ENCODE measurements around the gene ERN2. TPM values are rescaled to one million over a fixed set of nuclear protein-coding genes. Genes with fewer than 3 reads are reported as not detected.

The ERN2 gene
- total RNA-seq, 1 experiment from 2014 or later = 2.1 TPM

DNA sequence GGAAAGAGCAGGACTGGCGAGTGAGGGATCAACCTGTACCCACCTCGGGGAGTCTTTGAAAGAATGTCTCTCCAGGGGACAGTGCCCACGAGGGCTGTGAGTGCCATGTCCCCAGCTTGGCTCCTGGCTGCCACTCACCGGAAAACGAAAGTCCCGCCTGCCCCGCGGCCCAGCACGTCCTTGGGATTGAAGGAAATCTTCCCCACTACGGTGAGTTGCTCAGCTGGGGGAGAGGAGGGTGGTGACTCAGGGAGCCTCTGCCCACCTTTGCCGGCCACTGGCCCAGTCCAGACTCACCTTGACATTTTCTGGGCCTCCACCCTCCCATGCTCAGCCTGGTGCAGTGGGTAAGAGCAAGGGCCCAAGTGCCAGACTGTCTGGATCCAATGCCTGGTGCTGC lies 17.3 kb downstream of the ERN2 start:
- H2BK12ac ChIP-seq (ENCODE audit: insufficient read length, low read depth, low read length) = no peak overlapping the region
- no peak overlapping the region for H3K23ac ChIP-seq (ENCODE audit: insufficient read length, low read depth, low read length)
- H4K20me1 ChIP-seq (ENCODE audit: control insufficient read depth, insufficient read depth, insufficient read length) = no peaks in the 10 kb centered on the region
- H4K5ac ChIP-seq (ENCODE audit: insufficient read length, low read depth, low read length) = no peak overlapping the region
- H2BK15ac ChIP-seq (ENCODE audit: low read depth, low read length) = no peak overlapping the region
- H3K79me2 ChIP-seq (ENCODE audit: insufficient read depth, low read length) = no peaks in the 10 kb centered on the region
- Mint-ChIP-seq H3K4me3 (peak overlapping the region in 1 of 2 experiments; percentile 73; a peak in 2 of 5 replicates), H3K4me1 (peaks cover 21 to 22% of the 10 kb centered on the region in 2 experiments), H3K36me3 (ENCODE audit: insufficient read depth in 1 of 3, low read depth in 3 of 3) (peaks cover 0 to 18% (median 8%) of the 10 kb centered on the region in 3 experiments; a peak in 5 of 7 replicates), H3K27ac (no peak overlapping the region), H3K9me3 (no peaks in the 10 kb centered on the region), H3K27me3 (ENCODE audit: low read depth) (no peaks in the 10 kb centered on the region)
- H3K79me1 ChIP-seq (ENCODE audit: insufficient read depth, low read depth, low read length, poor library complexity, severe bottlenecking) = no peaks in the 10 kb centered on the region
- H3K14ac ChIP-seq (ENCODE audit: insufficient read depth, low read length) = no peak overlapping the region
- H2BK20ac ChIP-seq (ENCODE audit: low read depth, low read length, poor library complexity, severe bottlenecking) = no peak overlapping the region
- H3K4ac ChIP-seq (ENCODE audit: low read depth, low read length) = no peak overlapping the region
- no peak overlapping the region for H2AK5ac ChIP-seq (ENCODE audit: insufficient read length, low read length)
- no peak overlapping the region for H2AFZ ChIP-seq (ENCODE audit: low read length)
- no peak overlapping the region for H3K4me2 ChIP-seq (ENCODE audit: insufficient read depth, insufficient read length, low read length)
- no peak overlapping the region for H2BK5ac ChIP-seq (ENCODE audit: insufficient read length, low read length)
- TF ChIP-seq, protein P1, sequence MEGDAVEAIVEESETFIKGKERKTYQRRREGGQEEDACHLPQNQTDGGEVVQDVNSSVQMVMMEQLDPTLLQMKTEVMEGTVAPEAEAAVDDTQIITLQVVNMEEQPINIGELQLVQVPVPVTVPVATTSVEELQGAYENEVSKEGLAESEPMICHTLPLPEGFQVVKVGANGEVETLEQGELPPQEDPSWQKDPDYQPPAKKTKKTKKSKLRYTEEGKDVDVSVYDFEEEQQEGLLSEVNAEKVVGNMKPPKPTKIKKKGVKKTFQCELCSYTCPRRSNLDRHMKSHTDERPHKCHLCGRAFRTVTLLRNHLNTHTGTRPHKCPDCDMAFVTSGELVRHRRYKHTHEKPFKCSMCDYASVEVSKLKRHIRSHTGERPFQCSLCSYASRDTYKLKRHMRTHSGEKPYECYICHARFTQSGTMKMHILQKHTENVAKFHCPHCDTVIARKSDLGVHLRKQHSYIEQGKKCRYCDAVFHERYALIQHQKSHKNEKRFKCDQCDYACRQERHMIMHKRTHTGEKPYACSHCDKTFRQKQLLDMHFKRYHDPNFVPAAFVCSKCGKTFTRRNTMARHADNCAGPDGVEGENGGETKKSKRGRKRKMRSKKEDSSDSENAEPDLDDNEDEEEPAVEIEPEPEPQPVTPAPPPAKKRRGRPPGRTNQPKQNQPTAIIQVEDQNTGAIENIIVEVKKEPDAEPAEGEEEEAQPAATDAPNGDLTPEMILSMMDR (conservative IDR thresholded peaks at IDR 0.05) = no peak
- H4K91ac ChIP-seq (ENCODE audit: insufficient read length, low read depth, low read length) = no peak overlapping the region
- H3K23me2 ChIP-seq (ENCODE audit: insufficient read length, low read depth, low read length, poor library complexity, severe bottlenecking) = peaks cover 6% of the 10 kb centered on the region
- no peak for DNase-seq
- no peak overlapping the region for H3K9ac ChIP-seq (ENCODE audit: extremely low read depth, insufficient read length, low read length)
- H3K9me3 ChIP-seq (ENCODE audit: control insufficient read depth, low read depth, low read length) = no peaks in the 10 kb centered on the region
- H3K56ac ChIP-seq (ENCODE audit: insufficient read length, low read depth, low read length) = no peak overlapping the region
- no peak overlapping the region for H3K18ac ChIP-seq (ENCODE audit: insufficient read length, low read depth, low read length)
- no peak overlapping the region for H3T11ph ChIP-seq (ENCODE audit: low read length)
- no peak overlapping the region for H4K8ac ChIP-seq (replicated peaks; ENCODE audit: insufficient read length, low read depth, low read length)
- H3K27me3 ChIP-seq (ENCODE audit: insufficient read depth, low read length) = no peaks in the 10 kb centered on the region
- no peak overlapping the region for H2BK120ac ChIP-seq (ENCODE audit: low read depth, low read length, poor library complexity, severe bottlenecking)
- WGBS (ENCODE audit: extremely low coverage, insufficient read length, low lambda C conversion rate) = no CpG with 5 or more reads among the region's 11 CpGs
- H3K4me1 ChIP-seq (ENCODE audit: insufficient read depth, low read length) = no peaks in the 10 kb centered on the region
- no peak overlapping the region for H3K27ac ChIP-seq (ENCODE audit: insufficient read length, low read depth, low read length)
